Thyroid gland (tissue), 4 donors: Measurements from ENCODE around the gene CACNA1D.

ENCODE experiments used
- POLR2A ChIP-seq, 2 donors: fragments of 450-650 bp; IDR thresholded peaks; one replicate each; pipeline ENCODE4 v1.6.1; 2017; ENCODE audit warnings: antibody characterized with exemption in 2 of 2, mild to moderate bottlenecking in 2 of 2, moderate library complexity in 1 of 2
- TF ChIP-seq, protein P1 (sequence below), 6 experiments: fragments of 200-600 bp in 3 of 6; fragments of 450-650 bp in 3 of 6; sonication (generic) in 3 of 6; IDR thresholded peaks; one replicate each; pipeline ENCODE4 v1.5.1; 2016 to 2019; ENCODE audit warnings: antibody characterized with exemption in 6 of 6, mild to moderate bottlenecking in 2 of 6, inconsistent platforms in 1 of 6, moderate library complexity in 1 of 6

DNA sequence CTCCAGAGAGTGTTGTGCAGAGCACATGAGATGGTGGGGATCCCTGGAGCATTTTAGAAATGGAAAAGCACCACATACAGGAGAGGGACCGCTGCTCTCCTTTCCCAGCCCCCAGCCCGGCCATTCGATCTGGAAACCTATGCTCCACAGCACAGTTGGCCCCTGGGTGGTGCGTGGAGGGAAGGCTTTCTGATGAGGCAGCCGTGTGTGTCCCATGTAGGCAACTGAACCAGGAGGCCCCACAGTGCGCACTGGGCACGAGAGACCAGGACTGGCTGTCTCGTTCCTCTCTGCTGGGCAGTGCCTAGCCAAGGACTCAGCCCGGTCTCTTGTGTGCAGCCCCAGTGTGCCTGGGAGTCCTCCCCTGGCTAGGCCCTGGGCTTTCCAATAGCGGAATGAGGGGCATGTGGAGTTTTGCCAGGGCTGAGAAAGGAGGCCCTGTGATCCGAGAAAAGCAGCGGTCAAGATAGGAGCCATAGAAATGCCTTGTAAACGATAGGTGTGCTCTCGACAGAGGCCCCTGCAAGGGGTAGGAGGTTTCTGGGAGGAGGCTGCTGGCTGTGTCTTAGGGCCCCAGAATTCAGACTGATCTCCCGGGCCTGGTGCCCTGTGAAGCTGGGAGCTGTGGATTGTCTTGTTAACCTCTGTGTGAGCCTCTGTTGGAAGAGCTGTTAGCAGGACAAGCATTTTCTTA, 312.9 kb downstream of the CACNA1D start:
- TF ChIP-seq, protein P1, sequence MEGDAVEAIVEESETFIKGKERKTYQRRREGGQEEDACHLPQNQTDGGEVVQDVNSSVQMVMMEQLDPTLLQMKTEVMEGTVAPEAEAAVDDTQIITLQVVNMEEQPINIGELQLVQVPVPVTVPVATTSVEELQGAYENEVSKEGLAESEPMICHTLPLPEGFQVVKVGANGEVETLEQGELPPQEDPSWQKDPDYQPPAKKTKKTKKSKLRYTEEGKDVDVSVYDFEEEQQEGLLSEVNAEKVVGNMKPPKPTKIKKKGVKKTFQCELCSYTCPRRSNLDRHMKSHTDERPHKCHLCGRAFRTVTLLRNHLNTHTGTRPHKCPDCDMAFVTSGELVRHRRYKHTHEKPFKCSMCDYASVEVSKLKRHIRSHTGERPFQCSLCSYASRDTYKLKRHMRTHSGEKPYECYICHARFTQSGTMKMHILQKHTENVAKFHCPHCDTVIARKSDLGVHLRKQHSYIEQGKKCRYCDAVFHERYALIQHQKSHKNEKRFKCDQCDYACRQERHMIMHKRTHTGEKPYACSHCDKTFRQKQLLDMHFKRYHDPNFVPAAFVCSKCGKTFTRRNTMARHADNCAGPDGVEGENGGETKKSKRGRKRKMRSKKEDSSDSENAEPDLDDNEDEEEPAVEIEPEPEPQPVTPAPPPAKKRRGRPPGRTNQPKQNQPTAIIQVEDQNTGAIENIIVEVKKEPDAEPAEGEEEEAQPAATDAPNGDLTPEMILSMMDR (IDR thresholded peaks at IDR 0.05): no peak
- no peak for TF ChIP-seq POLR2A (IDR thresholded peaks at IDR 0.05)
